Ishikawa (cell line): Measurements from ENCODE around the gene KRT82.

Source experiments
- CEBPB ChIP-seq: IDR thresholded peaks from 2 replicates; pipeline ENCODE4 v1.6.1; 2012
- CREB1 ChIP-seq: IDR thresholded peaks from 2 replicates; pipeline ENCODE4 v1.6.1; 2012; ENCODE audit warnings: low read depth
- EGR1 ChIP-seq: IDR thresholded peaks from 2 replicates; pipeline ENCODE4 v1.6.1; 2012
- EP300 ChIP-seq: IDR thresholded peaks from 2 replicates; pipeline ENCODE4 v1.6.1; 2012; ENCODE audit warnings: borderline replicate concordance
- FOXM1 ChIP-seq: IDR thresholded peaks from 2 replicates; pipeline ENCODE4 v1.6.1; 2012; ENCODE audit warnings: low read depth, borderline replicate concordance
- MAX ChIP-seq: IDR thresholded peaks from 2 replicates; pipeline ENCODE4 v1.6.1; 2012
- NFIC ChIP-seq: IDR thresholded peaks from 2 replicates; pipeline ENCODE4 v1.6.1; 2012
- RAD21 ChIP-seq: IDR thresholded peaks from 2 replicates; pipeline ENCODE4 v1.6.1; 2012; ENCODE audit warnings: low read depth
- REST ChIP-seq: IDR thresholded peaks from 2 replicates; pipeline ENCODE4 v1.6.1; 2012; ENCODE audit warnings: low read depth, mild to moderate bottlenecking
- TAF1 ChIP-seq: IDR thresholded peaks from 2 replicates; pipeline ENCODE4 v1.6.1; 2012; ENCODE audit warnings: low read depth, mild to moderate bottlenecking
- TCF12 ChIP-seq: IDR thresholded peaks from 2 replicates; pipeline ENCODE4 v1.6.1; 2012; ENCODE audit warnings: low read depth
- TEAD4 ChIP-seq: IDR thresholded peaks from 2 replicates; pipeline ENCODE4 v1.6.1; 2012
- USF1 ChIP-seq: IDR thresholded peaks from 2 replicates; pipeline ENCODE4 v1.6.1; 2012
- YY1 ChIP-seq: IDR thresholded peaks from 2 replicates; pipeline ENCODE4 v1.6.1; 2012; ENCODE audit warnings: low read depth
- ZBTB7A ChIP-seq: IDR thresholded peaks from 2 replicates; pipeline ENCODE4 v1.6.1; 2012; ENCODE audit warnings: low read depth

Gene KRT82

GRCh38 chr12:52351196-52352059, 54.7 kb downstream of the KRT82 start:
- TF ChIP-seq CREB1 = no peak
- TF ChIP-seq RAD21 = no peak
- TF ChIP-seq TEAD4 = no peak
- TF ChIP-seq CEBPB = no peak
- no peak for TF ChIP-seq MAX
- TF ChIP-seq NFIC = no peak
- no peak for TF ChIP-seq FOXM1
- no peak for TF ChIP-seq EP300
- TF ChIP-seq USF1 = no peak
- TF ChIP-seq TCF12 = no peak
- no peak for TF ChIP-seq ZBTB7A
- TF ChIP-seq YY1 = no peak
- no peak for TF ChIP-seq TAF1
- no peak for TF ChIP-seq EGR1
- no peak for TF ChIP-seq REST

GRCh38 chr12:52350786-52351185, 55.3 kb downstream of the KRT82 start:
- TF ChIP-seq YY1 = no peak
- TF ChIP-seq TAF1 = no peak
- no peak for TF ChIP-seq CEBPB
- TF ChIP-seq FOXM1 = no peak
- no peak for TF ChIP-seq REST
- TF ChIP-seq USF1 = no peak
- TF ChIP-seq EP300 = no peak
- no peak for TF ChIP-seq RAD21
- TF ChIP-seq ZBTB7A = no peak
- no peak for TF ChIP-seq TEAD4
- no peak for TF ChIP-seq CREB1
- TF ChIP-seq EGR1 = no peak
- TF ChIP-seq MAX = no peak
- no peak for TF ChIP-seq TCF12
- no peak for TF ChIP-seq NFIC

GRCh38 chr12:52350021-52350620, 56.0 kb downstream of the KRT82 start:
- no peak for TF ChIP-seq TCF12
- TF ChIP-seq EP300 = no peak
- TF ChIP-seq ZBTB7A = no peak
- no peak for TF ChIP-seq EGR1
- no peak for TF ChIP-seq CREB1
- no peak for TF ChIP-seq YY1
- TF ChIP-seq TEAD4 = no peak
- TF ChIP-seq RAD21 = no peak

- TF ChIP-seq EP300 (no peak), FOXM1 (no peak), TCF12 (no peak), RAD21 (no peak), ZBTB7A (no peak), REST (no peak), CEBPB (no peak), USF1 (no peak), TAF1 (no peak), YY1 (no peak), NFIC (no peak), EGR1 (no peak)
These were observed 56.9 kb downstream of the KRT82 start for GRCh38 chr12:52349196-52349595.
